Ascending aorta (tissue), 2 donors: ENCODE results near the gene CYGB. TPM values are rescaled to one million over a fixed set of nuclear protein-coding genes. Genes with fewer than 3 reads are reported as not detected.
A peak's percentile ranks its signal among the peaks of the same experiment; 100 is the strongest.
"Not testable (repeated sequence)": the region's sequence is repeated elsewhere in the genome, so short reads cannot be mapped to it uniquely, and the experiment has no call there.

ENCODE experiments used
- DNase-seq, 2 donors: peaks; one replicate each; pipeline ENCODE4 v3.0.0-alpha.2; 2019; ENCODE audit warnings: low spot score in 2 of 2
- H3K27ac ChIP-seq, 2 donors: fragments of 200-600 bp; sonication (generic); one replicate each; pipeline ENCODE4 v1.5.1; 2016 to 2017; ENCODE audit warnings: mild to moderate bottlenecking in 1 of 2
- H3K27me3 ChIP-seq: fragments of 200-600 bp; sonication (generic); one replicate; pipeline ENCODE4 v1.5.1; 2017
- H3K36me3 ChIP-seq, 2 donors: fragments of 200-600 bp; sonication (generic); one replicate each; pipeline ENCODE4 v1.5.1; 2016
- H3K4me1 ChIP-seq, 2 donors: fragments of 200-600 bp; sonication (generic); one replicate each; pipeline ENCODE4 v1.5.1; 2016 to 2017; ENCODE audit warnings: mild to moderate bottlenecking in 1 of 2
- H3K4me3 ChIP-seq, 2 donors: fragments of 200-600 bp; sonication (generic); one replicate each; pipeline ENCODE4 v1.5.1; 2016 to 2017; ENCODE audit warnings: mild to moderate bottlenecking in 1 of 2
- H3K9me3 ChIP-seq, 2 donors: fragments of 200-600 bp; sonication (generic); one replicate each; pipeline ENCODE4 v1.5.1; 2016
- CTCF ChIP-seq, 3 experiments: fragments of 200-600 bp in 2 of 3; fragments of 450-650 bp in 1 of 3; sonication (generic) in 2 of 3; IDR thresholded peaks; one replicate each; pipeline ENCODE4 v1.5.1; 2016 to 2019; ENCODE audit warnings: antibody characterized with exemption in 3 of 3, mild to moderate bottlenecking in 1 of 3, moderate library complexity in 1 of 3
- intact Hi-C: fragments of 100-400 bp; cut with DNase I; formaldehyde crosslinking; loops from one replicate; pipeline ENCODE4 v1.15.1; 2023
- total RNA-seq: library from RNA; depleted of rRNA; stranded (reverse); fragments of >200 nt; gene quantifications from one replicate; pipeline ENCODE4 v1.1.0, GENCODE V29; 2016

Gene CYGB
- total RNA-seq, 1 donor from 2014 or later, result 60.7 TPM

- peaks cover 0 to 11% of the 10 kb centered on the region in 2 donors for H3K4me1 ChIP-seq
- intact Hi-C loops, result no loop called here
- no peaks in the 10 kb centered on the region for H3K36me3 ChIP-seq
- no peak for TF ChIP-seq CTCF (IDR thresholded peaks at IDR 0.05)
- peak overlapping the region; percentile 66 to 67 for H3K27ac ChIP-seq
- peak overlapping the region in 1 of 2 donors; percentile 45 for H3K4me3 ChIP-seq
- H3K9me3 ChIP-seq, result no peaks in the 10 kb centered on the region
- H3K27me3 ChIP-seq, result no peaks in the 10 kb centered on the region
- DNase-seq, result peak; percentile 69 to 91
These were observed 22.1 kb downstream of the CYGB start for GRCh38 chr17:76515274-76515949.

GRCh38 chr17:76514355-76514754 is 23.2 kb downstream of the CYGB start:
- H3K36me3 ChIP-seq, H3K4me3 ChIP-seq, H3K9me3 ChIP-seq, intact Hi-C loops, H3K27ac ChIP-seq, H3K27me3 ChIP-seq, DNase-seq: not testable (repeated sequence)
- H3K4me1 ChIP-seq, result peaks cover 0 to 11% of the 10 kb centered on the region in 2 donors

GRCh38 chr17:76513306-76513692 is 24.2 kb downstream of the CYGB start:
- Histone ChIP-seq H3K27ac (no peak overlapping the region), H3K9me3 (no peaks in the 10 kb centered on the region), H3K4me1 (peaks cover 0 to 11% of the 10 kb centered on the region in 2 donors), H3K36me3 (no peaks in the 10 kb centered on the region), H3K27me3 (no peaks in the 10 kb centered on the region), H3K4me3 (no peak overlapping the region)
- TF ChIP-seq CTCF (IDR thresholded peaks at IDR 0.05), result no peak
- DNase-seq, result no peak
- intact Hi-C loops, result no loop called here

GRCh38 chr17:76512366-76513305 is 24.9 kb downstream of the CYGB start:
- Histone ChIP-seq H3K9me3 (no peaks in the 10 kb centered on the region), H3K27ac (no peak overlapping the region), H3K27me3 (no peaks in the 10 kb centered on the region), H3K36me3 (no peaks in the 10 kb centered on the region), H3K4me1 (peaks cover 0 to 11% of the 10 kb centered on the region in 2 donors), H3K4me3 (no peak overlapping the region)
- no peak for TF ChIP-seq CTCF (IDR thresholded peaks at IDR 0.05)
- DNase-seq, result no peak
- intact Hi-C loops, result no loop called here

- Histone ChIP-seq H3K36me3 (no peaks in the 10 kb centered on the region), H3K9me3 (no peaks in the 10 kb centered on the region), H3K4me1 (peaks cover 0 to 11% of the 10 kb centered on the region in 2 donors), H3K27ac (no peak overlapping the region), H3K4me3 (no peak overlapping the region), H3K27me3 (no peaks in the 10 kb centered on the region)
- intact Hi-C loops, result no loop called here
- no peak for DNase-seq
- no peak for TF ChIP-seq CTCF (IDR thresholded peaks at IDR 0.05)
These were observed 25.7 kb downstream of the CYGB start for GRCh38 chr17:76511668-76512365.
